ENCODE measurements around the gene RAB7B. TPM values are rescaled to one million over a fixed set of nuclear protein-coding genes. Genes with fewer than 3 reads are reported as not detected.

The RAB7B gene
- total RNA-seq, 1 experiment from 2014 or later = 0.22 TPM

- ChIA-PET RAD21 (ENCODE audit: low non-redundant PET in 1 of 2, low total read pairs in 2 of 2, uncharacterized antibody in 2 of 2, unreplicated experiment in 2 of 2) (no interaction called here), CTCF (interaction anchor here (1.1 to 1.2 kb wide), 2 partner anchors 13 to 116 kb away, joined by 4 to 6 read pairs; no protein-coding TSS in a partner anchor), POLR2A (no interaction called here)
- Histone ChIP-seq H3K9me3 (ENCODE audit: control insufficient read depth in 1 of 2, insufficient read depth in 1 of 2, low read depth in 1 of 2, low read length in 2 of 2) (no peaks in the 10 kb centered on the region), H3K27ac (ENCODE audit: low read depth, low read length) (no peak overlapping the region), H3K36me3 (ENCODE audit: control insufficient read depth in 1 of 2, insufficient read depth in 2 of 2, low read length in 2 of 2) (no peaks in the 10 kb centered on the region), H3K4me1 (ENCODE audit: control insufficient read depth in 1 of 2, insufficient read depth in 2 of 2, low read length in 2 of 2) (peaks cover 0 to 8% of the 10 kb centered on the region in 2 experiments; a peak in 2 of 4 replicates), H3K9me2 (ENCODE audit: insufficient read depth) (no peaks in the 10 kb centered on the region; the same call in 1 of the 2 replicates), H3K27me3 (ENCODE audit: insufficient read depth, low read length) (no peaks in the 10 kb centered on the region), H2AFZ (ENCODE audit: low read depth, low read length, poor library complexity, severe bottlenecking) (no peak overlapping the region), H3K79me2 (ENCODE audit: insufficient read depth, low read length) (no peaks in the 10 kb centered on the region), H3K4me2 (ENCODE audit: low read length) (no peak overlapping the region), H3K4me3 (replicated peaks in 1 of 2; ENCODE audit: low read depth in 1 of 2, low read length in 2 of 2) (no peak overlapping the region), H3K9ac (ENCODE audit: low read length) (no peak overlapping the region), H4K20me1 (ENCODE audit: insufficient read depth) (no peaks in the 10 kb centered on the region)
- BruUV-seq (replicated peaks) = no TSS peak
- DNase-seq (ENCODE audit: low read depth, low spot score) (no peak), ATAC-seq (no peak)
- TF ChIP-seq ZFX (IDR thresholded peaks at IDR 0.05) (no peak), ELF1 (IDR thresholded peaks at IDR 0.05; ENCODE audit: borderline replicate concordance, low read depth) (no peak), POLR2A (IDR thresholded peaks at IDR 0.05; ENCODE audit: borderline replicate concordance, extremely low read depth, insufficient read depth, insufficient read length) (no peak), EZH2phosphoT487 (IDR thresholded peaks at IDR 0.05; ENCODE audit: borderline replicate concordance) (no peak), MAX (IDR thresholded peaks at IDR 0.05) (no peak), YY1 (IDR thresholded peaks at IDR 0.05; ENCODE audit: extremely low read depth, insufficient replicate concordance, low read depth, low read length) (no peak), SRF (IDR thresholded peaks at IDR 0.05; ENCODE audit: low read depth) (no peak), JUND (IDR thresholded peaks at IDR 0.05) (no peak), ZNF274 (IDR thresholded peaks at IDR 0.05; ENCODE audit: low read depth, low read length) (no peak), ZBTB33 (IDR thresholded peaks at IDR 0.05; ENCODE audit: extremely low read depth, insufficient replicate concordance, low read length) (no peak), EGR1 (IDR thresholded peaks at IDR 0.05; ENCODE audit: low read depth) (no peak), CEBPB (IDR thresholded peaks at IDR 0.05; ENCODE audit: low read depth) (no peak)
- intact Hi-C loops (cut with micrococcal nuclease) = no loop called here
Observed at GRCh38 chr1:205990226-205990625, 13.0 kb downstream of the RAB7B start.
